Activated T-helper 17 cell treated with anti-CD3 and anti-CD28 coated beads, Interleukin-2, amount 50 U/mL, for 72 hours (primary cell): Measurements from ENCODE around the gene SNRNP48. TPM values are rescaled to one million over a fixed set of nuclear protein-coding genes. Genes with fewer than 3 reads are reported as not detected.

ENCODE experiments used
- ATAC-seq: fragments of 150-1000 bp; cut with Tn5 transposase; replicated peaks from 2 replicates; pipeline ENCODE4 v1.10.0; 2021; ENCODE audit warnings: mild to moderate bottlenecking, moderate library complexity
- H3K27ac Mint-ChIP-seq: one replicate; pipeline ENCODE4 v1.8.0; 2022; ENCODE audit warnings: mixed read lengths
- H3K27me3 Mint-ChIP-seq: one replicate; pipeline ENCODE4 v1.8.0; 2022; ENCODE audit warnings: mixed read lengths
- H3K36me3 Mint-ChIP-seq: one replicate; pipeline ENCODE4 v1.8.0; 2022; ENCODE audit warnings: low read depth, mild to moderate bottlenecking, mixed read lengths
- H3K4me1 Mint-ChIP-seq: one replicate; pipeline ENCODE4 v1.8.0; 2022; ENCODE audit warnings: mixed read lengths
- H3K4me3 Mint-ChIP-seq: one replicate; pipeline ENCODE4 v1.8.0; 2022; ENCODE audit warnings: mild to moderate bottlenecking, mixed read lengths
- H3K9me3 Mint-ChIP-seq: one replicate; pipeline ENCODE4 v1.8.0; 2022; ENCODE audit warnings: mixed read lengths
- total RNA-seq, 2 donors: library from RNA; stranded (reverse); gene quantifications; one replicate each; pipeline ENCODE4 v1.2.3, GENCODE V29; 2022

SNRNP48 gene
- total RNA-seq, 2 donors from 2014 or later, result 16.9 to 17.7 TPM

DNA sequence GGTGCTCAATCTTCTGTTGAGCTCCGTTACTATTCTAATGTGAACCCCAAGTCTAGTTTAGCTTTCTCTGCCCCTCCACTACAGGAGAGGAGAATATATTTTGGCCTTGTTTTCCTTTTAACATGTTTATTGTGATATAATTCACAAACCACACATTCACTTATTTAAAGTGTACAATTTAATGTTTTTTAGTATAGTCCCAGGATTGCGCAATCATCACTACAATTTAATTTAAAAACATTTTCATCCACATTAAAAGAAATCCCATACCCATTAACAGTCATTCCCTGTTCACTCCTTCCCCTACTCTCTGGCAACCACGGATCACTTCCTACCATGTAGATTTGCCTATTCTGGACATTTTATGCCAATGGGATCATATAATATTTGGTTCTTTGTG, 71.4 kb downstream of the SNRNP48 start:
- no peak overlapping the region for H3K27ac Mint-ChIP-seq
- no peaks in the 10 kb centered on the region for H3K4me1 Mint-ChIP-seq
- H3K4me3 Mint-ChIP-seq, result no peak overlapping the region
- no peak for ATAC-seq
- H3K9me3 Mint-ChIP-seq, result no peaks in the 10 kb centered on the region
- H3K36me3 Mint-ChIP-seq, result no peaks in the 10 kb centered on the region
- H3K27me3 Mint-ChIP-seq, result peaks cover 19% of the 10 kb centered on the region

Other genes starting within 250 kb of the SNRNP48 start
- gene CAGE1, start 200.5 kb upstream of the SNRNP48 start, total RNA-seq, result under 1 TPM; 0.16 to 0.30 TPM
- 10 to 100 TPM; 23.4 to 48.9 TPM for gene RIOK1, start 200.4 kb upstream of the SNRNP48 start, total RNA-seq
- gene DSP, start 48.5 kb upstream of the SNRNP48 start, total RNA-seq, result under 1 TPM in 1 of 2 donors, not detected in 1; 0.05 TPM
- gene BMP6, start 135.9 kb downstream of the SNRNP48 start, total RNA-seq, result under 1 TPM in 1 of 2 donors, not detected in 1; 0.21 TPM